Activated T-cell treated with anti-CD3 and anti-CD28 coated beads, Interleukin-2, amount 50 U/mL, for 4 hours (primary cell): ENCODE measurements around the gene HELZ. TPM values are rescaled to one million over a fixed set of nuclear protein-coding genes. Genes with fewer than 3 reads are reported as not detected.

Experiments used
- ATAC-seq, 2 donors: fragments of 200-7000 bp; cut with Tn5 transposase; one replicate each; pipeline ENCODE4 v1.10.0; 2021
- DNase-seq: peaks from one replicate; pipeline ENCODE4 v3.0.0-alpha.2; 2020
- H3K27me3 Mint-ChIP-seq: one replicate; pipeline ENCODE4 v1.8.0; 2021; ENCODE audit warnings: low read depth, mixed read lengths
- H3K36me3 Mint-ChIP-seq: one replicate; pipeline ENCODE4 v1.8.0; 2022; ENCODE audit warnings: mixed read lengths; ENCODE audit not compliant: insufficient read depth
- H3K4me1 Mint-ChIP-seq: one replicate; pipeline ENCODE4 v1.8.0; 2021; ENCODE audit warnings: low read depth, mixed read lengths
- H3K4me3 Mint-ChIP-seq: one replicate; pipeline ENCODE4 v1.8.0; 2021; ENCODE audit warnings: mild to moderate bottlenecking, moderate library complexity, mixed read lengths
- H3K9me3 Mint-ChIP-seq: one replicate; pipeline ENCODE4 v1.8.0; 2021; ENCODE audit warnings: mixed read lengths
- total RNA-seq, 3 donors: library from RNA; stranded (reverse); gene quantifications; one replicate each; pipeline ENCODE4 v1.2.1, GENCODE V29; 2021

HELZ gene
- total RNA-seq, 3 donors from 2014 or later = 41.1 to 47.2 (median 46.6) TPM

DNA sequence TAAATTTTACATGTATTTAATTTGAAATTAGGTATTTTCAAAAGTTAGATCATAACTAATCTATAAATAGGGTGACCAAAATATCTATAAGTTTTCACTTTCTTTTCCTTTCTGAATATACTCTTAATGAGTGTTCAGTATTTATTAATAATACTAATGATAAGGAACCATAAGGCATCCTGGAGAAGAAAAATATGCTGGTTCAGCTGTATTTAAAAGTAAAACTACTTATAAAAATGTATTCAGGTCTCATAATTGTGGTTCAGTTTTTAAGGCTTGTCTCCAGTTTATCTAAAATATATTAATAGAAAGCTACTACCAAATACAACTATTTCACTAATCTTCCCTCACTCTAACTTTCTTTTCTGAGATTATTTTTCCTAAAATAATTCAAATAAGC lies 67.3 kb downstream of the HELZ start:
- Mint-ChIP-seq H3K4me1 (no peaks in the 10 kb centered on the region), H3K4me3 (no peak overlapping the region), H3K27me3 (no peaks in the 10 kb centered on the region), H3K9me3 (no peaks in the 10 kb centered on the region), H3K36me3 (peaks cover 27% of the 10 kb centered on the region)
- ATAC-seq (no peak), DNase-seq (no peak)

DNA sequence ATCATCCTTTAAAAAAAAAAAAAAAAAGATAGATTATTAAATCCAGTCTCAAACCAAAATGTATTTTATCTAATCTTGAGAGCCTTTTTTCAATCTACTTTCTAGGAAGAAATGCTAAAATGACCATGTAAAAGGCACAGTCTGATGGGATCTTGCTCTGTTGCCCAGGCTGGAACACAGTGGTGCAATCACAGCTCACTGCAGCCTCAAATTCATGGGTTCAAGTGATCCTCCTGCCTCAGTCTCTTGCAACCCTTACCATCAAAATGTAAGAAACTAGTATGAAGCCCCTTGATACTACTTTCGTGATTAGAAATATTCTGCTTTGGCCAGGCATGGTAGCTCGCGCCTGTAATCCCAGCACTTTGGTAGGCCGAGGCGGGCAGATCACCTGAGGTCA lies 70.8 kb downstream of the HELZ start:
- Mint-ChIP-seq H3K36me3 (peaks cover 38% of the 10 kb centered on the region), H3K27me3 (no peaks in the 10 kb centered on the region), H3K4me1 (no peaks in the 10 kb centered on the region), H3K4me3 (no peak overlapping the region), H3K9me3 (no peaks in the 10 kb centered on the region)
- no peak for ATAC-seq
- DNase-seq = no peak

DNA sequence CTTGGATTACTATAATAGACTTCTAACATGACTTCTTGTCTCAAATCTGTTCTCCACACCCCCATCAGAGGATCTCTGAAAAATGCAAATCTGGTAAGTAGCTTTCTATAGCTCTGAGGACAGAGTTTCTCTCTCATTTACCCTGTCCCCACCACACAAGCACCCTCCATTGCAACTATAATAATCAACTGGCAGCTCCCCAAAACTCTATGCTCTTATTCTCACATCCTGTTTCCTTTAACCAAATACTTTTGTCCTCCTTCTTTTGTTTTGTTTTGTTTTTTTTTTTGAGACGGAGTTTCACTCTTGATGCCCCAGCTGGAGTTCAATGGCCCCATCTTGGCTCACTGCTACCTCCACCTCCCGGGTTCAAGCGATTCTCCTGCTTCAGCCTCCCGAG lies 73.4 kb downstream of the HELZ start:
- Mint-ChIP-seq H3K4me1 (no peaks in the 10 kb centered on the region), H3K9me3 (no peaks in the 10 kb centered on the region), H3K4me3 (no peak overlapping the region), H3K27me3 (no peaks in the 10 kb centered on the region), H3K36me3 (peaks cover 32% of the 10 kb centered on the region)
- DNase-seq = no peak
- no peak for ATAC-seq

DNA sequence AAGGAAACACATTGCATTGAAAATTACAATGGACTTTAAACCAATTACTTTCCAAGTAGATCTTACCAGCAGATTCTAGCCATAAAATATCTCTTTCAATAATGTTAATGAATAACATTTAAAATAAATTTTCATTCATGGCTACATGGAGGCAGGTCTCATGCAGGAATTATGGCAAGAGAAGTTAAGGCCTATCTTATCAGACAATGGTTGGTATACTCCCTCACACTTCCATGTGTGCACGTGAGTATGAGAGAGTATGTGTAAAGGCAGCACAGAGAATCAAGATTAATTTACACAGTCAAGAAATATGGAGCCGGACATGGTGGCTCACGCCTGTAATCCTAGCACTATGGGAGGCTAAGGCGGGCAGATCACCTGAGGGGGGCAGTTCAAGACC lies 76.5 kb downstream of the HELZ start:
- DNase-seq = no peak
- H3K36me3 Mint-ChIP-seq = peaks cover 42% of the 10 kb centered on the region
- H3K27me3 Mint-ChIP-seq = no peaks in the 10 kb centered on the region
- no peaks in the 10 kb centered on the region for H3K4me1 Mint-ChIP-seq
- no peak overlapping the region for H3K4me3 Mint-ChIP-seq
- no peak for ATAC-seq
- H3K9me3 Mint-ChIP-seq = no peaks in the 10 kb centered on the region

DNA sequence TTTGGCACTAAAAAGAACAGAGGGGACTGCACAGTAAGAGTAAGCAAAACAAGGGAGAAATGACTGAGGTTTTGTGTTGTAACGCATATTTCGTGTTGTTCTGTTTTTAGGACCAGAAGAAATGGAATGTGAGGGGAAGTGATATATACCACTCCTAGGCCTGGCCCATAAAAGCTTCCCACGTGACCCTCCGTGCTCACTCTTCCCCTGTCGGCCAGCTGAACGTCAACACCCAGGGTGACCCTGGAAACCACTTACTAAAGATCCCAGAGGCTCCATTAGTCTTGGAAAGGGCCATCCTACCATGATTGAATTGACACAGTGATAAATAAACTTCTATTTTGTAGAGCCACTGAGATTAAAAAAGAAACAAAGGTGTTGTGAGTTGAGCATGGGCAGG lies 79.8 kb downstream of the HELZ start:
- Mint-ChIP-seq H3K4me1 (no peaks in the 10 kb centered on the region), H3K4me3 (no peak overlapping the region), H3K9me3 (no peaks in the 10 kb centered on the region), H3K36me3 (peaks cover 38% of the 10 kb centered on the region), H3K27me3 (no peaks in the 10 kb centered on the region)
- ATAC-seq (no peak), DNase-seq (no peak)

DNA sequence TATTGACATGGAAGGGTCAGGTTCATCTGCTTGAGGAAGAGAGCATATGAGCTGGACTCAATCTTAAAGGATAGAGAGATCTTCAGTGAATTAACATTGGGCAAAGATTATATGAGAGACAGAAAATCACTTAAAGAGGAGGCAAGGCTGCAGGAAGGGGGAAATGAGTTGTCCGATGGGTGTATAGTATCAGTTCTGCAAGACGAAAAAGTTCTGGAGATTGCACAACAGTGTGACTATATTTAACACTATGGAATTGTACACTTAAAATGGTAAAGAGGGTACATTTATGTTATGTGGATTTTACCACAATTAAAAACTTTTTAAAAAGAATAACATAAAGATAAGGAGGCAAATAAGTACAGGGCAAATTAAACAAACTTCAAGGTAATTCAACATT lies 80.7 kb downstream of the HELZ start:
- peaks cover 34% of the 10 kb centered on the region for H3K36me3 Mint-ChIP-seq
- ATAC-seq = no peak
- no peak overlapping the region for H3K4me3 Mint-ChIP-seq
- no peaks in the 10 kb centered on the region for H3K27me3 Mint-ChIP-seq
- no peak for DNase-seq
- peaks cover 2% of the 10 kb centered on the region for H3K4me1 Mint-ChIP-seq
- no peaks in the 10 kb centered on the region for H3K9me3 Mint-ChIP-seq

DNA sequence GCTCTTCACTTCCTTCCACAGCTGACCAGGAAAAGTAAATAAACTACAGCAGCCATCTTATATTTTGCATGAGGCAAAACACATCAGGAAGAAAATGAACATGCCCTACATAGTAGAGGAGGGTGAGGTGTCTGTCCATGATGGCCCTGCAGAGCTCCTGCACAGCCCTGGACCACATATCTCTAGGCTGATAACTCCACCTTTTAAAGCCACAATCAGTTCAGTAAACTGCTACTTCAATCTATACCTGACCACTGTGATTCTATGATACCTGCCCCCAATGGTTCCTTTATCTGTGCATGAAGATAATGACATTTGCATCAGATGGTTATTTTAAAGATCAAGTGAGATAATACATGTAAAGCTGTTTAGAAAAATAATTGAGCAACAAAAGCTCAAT lies 82.2 kb downstream of the HELZ start:
- no peak for ATAC-seq
- no peaks in the 10 kb centered on the region for H3K27me3 Mint-ChIP-seq
- peaks cover 10% of the 10 kb centered on the region for H3K4me1 Mint-ChIP-seq
- DNase-seq = no peak
- H3K4me3 Mint-ChIP-seq = no peak overlapping the region
- H3K9me3 Mint-ChIP-seq = no peaks in the 10 kb centered on the region
- peaks cover 43% of the 10 kb centered on the region for H3K36me3 Mint-ChIP-seq

DNA sequence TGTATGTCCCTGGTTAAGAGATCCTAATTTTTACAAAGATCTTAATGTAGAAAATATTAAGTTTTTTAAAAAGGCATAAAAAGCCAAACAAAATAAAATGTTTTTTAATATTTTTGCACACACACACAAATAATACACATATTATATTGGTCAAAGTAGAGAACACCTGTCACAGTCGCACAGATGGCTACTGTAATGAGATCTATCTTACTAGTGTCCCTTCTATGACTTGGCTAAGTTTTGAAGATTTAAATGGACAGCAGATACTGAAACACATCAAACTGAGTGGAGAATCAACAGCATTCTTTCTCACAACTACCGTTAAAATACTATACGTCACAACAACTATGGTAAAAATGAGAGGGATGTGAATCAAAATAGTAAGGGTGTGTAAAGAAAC lies 83.4 kb downstream of the HELZ start:
- H3K4me3 Mint-ChIP-seq = no peak overlapping the region
- ATAC-seq (no peak), DNase-seq (no peak)
- H3K9me3 Mint-ChIP-seq = no peaks in the 10 kb centered on the region
- H3K27me3 Mint-ChIP-seq = no peaks in the 10 kb centered on the region
- peaks cover 49% of the 10 kb centered on the region for H3K36me3 Mint-ChIP-seq
- H3K4me1 Mint-ChIP-seq = peaks cover 17% of the 10 kb centered on the region

DNA sequence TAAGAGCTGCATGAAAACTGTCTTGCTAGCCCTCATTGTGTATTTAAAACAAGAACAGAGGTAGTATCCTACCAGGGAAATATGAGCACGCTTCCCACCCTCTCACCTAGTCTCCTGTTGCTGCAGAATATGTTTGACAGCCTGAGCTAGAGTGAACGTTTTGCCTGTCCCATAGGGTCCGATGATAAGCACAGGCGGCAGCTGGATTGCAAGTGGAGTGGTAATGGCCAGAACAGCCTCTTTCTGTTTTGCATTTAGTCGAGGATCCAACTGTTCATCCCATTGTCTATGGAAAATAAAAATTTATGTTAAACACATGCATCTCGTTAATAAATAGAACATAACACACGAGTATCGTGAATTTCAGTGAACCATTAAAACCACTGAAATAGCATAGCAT lies 84.2 kb downstream of the HELZ start:
- Mint-ChIP-seq H3K9me3 (no peaks in the 10 kb centered on the region), H3K4me1 (peaks cover 21% of the 10 kb centered on the region), H3K36me3 (peaks cover 50% of the 10 kb centered on the region), H3K27me3 (no peaks in the 10 kb centered on the region), H3K4me3 (no peak overlapping the region)
- ATAC-seq = no peak
- no peak for DNase-seq

DNA sequence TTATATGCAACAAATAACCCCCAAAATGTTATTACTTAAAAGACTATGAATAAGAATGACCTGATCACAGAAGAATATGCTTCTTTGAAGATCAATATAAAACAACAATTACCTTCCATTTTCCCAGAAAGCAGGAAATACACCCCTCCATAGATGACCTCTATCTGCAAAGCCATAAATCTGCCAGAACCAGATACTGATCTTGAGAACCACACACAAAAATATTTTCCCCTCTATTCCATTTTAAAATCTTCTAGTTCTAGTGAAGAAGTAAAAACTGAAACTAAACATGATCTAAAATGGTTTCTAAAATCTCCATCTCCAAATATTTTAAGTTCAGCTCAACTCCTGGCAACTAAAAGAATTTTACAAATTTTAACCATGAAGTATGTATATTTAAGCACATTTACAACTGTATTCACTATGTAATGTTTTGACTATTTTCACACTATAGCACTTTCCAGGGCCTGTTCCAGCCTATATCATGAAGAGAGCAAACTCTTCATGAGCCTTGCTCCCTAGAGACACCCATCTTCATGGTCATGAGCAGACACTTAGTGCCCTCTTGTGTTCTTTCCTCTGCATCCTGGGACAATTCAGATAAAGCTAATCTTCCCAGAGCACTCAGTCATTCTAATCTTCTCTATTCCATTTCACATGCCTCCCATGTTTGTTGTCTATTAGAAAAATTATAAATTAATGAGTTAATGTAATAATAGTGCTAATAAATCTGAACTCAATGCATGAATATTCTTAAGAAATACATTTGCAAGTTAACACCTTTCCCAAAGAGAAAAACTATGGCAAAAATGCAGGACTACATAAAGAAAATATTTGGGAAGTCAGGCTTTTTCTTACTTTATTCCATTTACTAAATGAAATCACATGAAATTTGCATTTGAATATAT lies 87.0 kb downstream of the HELZ start:
- Mint-ChIP-seq H3K27me3 (no peaks in the 10 kb centered on the region), H3K4me1 (peaks cover 24% of the 10 kb centered on the region), H3K9me3 (no peaks in the 10 kb centered on the region), H3K4me3 (no peak overlapping the region), H3K36me3 (peaks cover 39% of the 10 kb centered on the region)
- DNase-seq (no peak), ATAC-seq (no peak)

DNA sequence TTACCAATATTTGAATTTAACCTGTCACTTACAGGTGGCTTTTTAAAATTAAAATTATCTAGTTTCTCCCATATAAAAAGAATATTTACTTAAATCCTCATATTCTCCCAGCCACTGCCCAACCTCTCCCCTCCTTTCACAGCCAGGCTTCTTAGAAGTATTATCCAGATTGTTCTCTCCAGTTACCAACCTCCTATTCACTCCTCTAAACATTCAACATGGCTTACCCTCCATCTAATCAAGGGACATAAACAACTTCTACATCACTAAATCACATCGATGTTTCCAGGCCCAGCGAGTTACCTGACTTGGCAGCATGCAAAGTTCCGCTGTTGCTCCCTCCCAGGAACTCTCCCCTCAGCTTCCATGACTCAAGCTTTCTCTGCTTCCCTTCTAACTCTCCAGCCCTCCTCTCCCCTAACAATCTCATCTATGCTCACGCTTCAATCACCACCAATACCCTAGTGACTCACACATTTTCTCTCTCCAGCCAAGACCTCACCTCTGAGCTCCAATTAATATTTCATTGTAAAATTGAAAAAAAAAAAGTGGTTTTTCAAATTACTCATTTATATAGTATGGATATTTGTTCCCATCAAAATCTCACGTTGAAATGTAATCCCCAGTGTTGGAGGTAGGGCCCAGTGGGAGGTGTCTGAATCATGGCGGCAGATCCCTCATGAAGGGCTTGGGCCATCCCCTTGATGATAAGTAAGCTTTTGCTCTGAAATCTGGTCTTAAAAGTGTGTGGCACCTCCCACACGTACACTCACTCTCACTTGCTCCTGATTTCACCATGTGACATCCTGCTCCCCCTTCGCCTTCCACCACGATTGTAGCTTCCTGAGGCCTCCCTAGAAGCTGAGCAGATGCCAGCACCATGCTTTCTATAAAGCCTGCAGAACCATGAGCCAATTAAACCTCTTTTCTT lies 88.5 kb downstream of the HELZ start:
- H3K36me3 Mint-ChIP-seq = peaks cover 44% of the 10 kb centered on the region
- ATAC-seq = peak; percentile 30 to 80
- no peaks in the 10 kb centered on the region for H3K9me3 Mint-ChIP-seq
- no peaks in the 10 kb centered on the region for H3K27me3 Mint-ChIP-seq
- peaks cover 29% of the 10 kb centered on the region for H3K4me1 Mint-ChIP-seq
- no peak overlapping the region for H3K4me3 Mint-ChIP-seq
- DNase-seq = no peak

DNA sequence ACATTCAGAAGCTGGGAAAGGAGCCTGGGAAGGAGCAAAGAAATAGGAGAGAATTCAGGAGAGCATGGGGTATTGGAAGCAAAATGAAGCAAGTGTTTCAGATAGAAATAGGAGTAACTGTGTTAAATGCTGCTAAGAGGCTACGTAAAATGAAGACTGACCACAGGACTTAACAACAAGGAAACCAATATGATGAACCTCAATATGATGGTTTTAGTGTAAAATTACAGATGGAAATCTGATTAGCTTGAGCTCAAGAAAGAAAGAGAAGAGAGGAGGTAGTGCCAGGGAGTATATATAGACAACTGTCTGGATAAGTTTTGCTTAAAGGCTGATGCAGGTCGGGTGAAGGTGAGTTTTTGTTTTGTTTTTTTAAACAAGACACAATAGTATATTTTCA lies 92.2 kb downstream of the HELZ start:
- DNase-seq = no peak
- Mint-ChIP-seq H3K9me3 (no peaks in the 10 kb centered on the region), H3K36me3 (peaks cover 49% of the 10 kb centered on the region), H3K4me3 (no peak overlapping the region), H3K27me3 (no peaks in the 10 kb centered on the region), H3K4me1 (peaks cover 19% of the 10 kb centered on the region)
- no peak for ATAC-seq

DNA sequence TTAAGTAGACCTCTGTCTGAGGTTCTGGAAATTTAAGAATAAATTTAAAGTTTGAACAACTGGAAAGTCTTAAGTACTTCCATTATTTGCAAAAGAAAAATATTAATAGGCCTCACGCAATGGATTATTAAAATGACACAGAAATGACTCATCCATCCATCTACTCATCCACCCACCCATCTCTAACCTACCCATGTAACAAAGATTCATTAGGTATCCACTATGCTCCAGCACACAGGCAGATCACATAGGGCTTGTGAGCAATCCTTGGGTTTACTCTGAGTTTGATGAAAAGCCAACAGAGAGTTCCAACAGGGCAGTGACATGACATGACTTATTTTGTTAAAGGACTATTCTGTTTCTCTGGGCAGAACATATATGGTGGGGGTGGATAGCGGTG lies 93.3 kb downstream of the HELZ start:
- Mint-ChIP-seq H3K4me1 (peaks cover 12% of the 10 kb centered on the region), H3K4me3 (no peak overlapping the region), H3K36me3 (peaks cover 47% of the 10 kb centered on the region), H3K27me3 (no peaks in the 10 kb centered on the region), H3K9me3 (no peaks in the 10 kb centered on the region)
- ATAC-seq = peak in 1 of 2 donors; percentile 43
- DNase-seq = no peak

DNA sequence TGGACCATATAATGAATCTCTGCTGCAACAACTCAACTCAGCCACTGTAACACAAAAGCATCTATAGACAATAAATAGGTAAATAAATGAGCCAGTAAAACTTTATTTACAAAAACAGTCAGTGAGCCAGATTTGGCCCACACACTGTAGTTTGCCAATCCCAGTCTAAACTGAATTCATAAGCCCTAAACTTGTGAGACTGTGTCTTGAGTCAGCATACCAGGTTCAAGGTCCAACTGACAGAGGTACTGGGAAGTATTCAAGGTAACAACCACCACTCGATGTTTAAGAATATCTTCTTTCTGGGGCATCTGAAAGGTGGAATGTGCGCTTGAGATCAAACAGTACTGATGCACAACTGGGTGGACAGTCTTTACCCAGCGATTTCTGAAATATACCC lies 94.2 kb downstream of the HELZ start:
- Mint-ChIP-seq H3K4me3 (no peak overlapping the region), H3K27me3 (no peaks in the 10 kb centered on the region), H3K9me3 (no peaks in the 10 kb centered on the region), H3K36me3 (peaks cover 47% of the 10 kb centered on the region), H3K4me1 (peaks cover 8% of the 10 kb centered on the region)
- DNase-seq (no peak), ATAC-seq (no peak)

DNA sequence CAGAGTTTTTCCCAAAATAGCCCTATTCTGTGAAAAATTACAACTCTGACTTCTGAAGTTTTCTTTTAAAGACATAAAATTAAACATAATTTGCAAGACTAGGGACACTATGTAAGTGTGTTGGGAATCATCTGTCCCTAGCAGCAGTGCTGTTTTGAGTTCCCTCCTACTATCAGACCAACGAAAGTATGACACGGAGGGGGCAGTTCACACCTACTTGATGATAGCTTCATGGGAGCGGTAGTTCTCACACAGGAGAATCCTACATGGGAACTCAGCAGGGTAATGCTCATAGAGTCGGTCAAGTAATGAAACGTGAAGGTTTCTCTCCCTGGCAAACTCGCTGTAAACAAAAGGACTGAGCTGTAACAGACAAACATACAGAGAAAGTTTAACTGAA lies 96.6 kb downstream of the HELZ start:
- no peaks in the 10 kb centered on the region for H3K27me3 Mint-ChIP-seq
- ATAC-seq = no peak
- peaks cover 57% of the 10 kb centered on the region for H3K36me3 Mint-ChIP-seq

More for the DNA sequence above, 96.6 kb downstream of the HELZ start:
- no peaks in the 10 kb centered on the region for H3K9me3 Mint-ChIP-seq
- DNase-seq = no peak
- peaks cover 5% of the 10 kb centered on the region for H3K4me1 Mint-ChIP-seq
- H3K4me3 Mint-ChIP-seq = no peak overlapping the region
